ENCODE data around the gene UBE2G1. TPM values are rescaled to one million over a fixed set of nuclear protein-coding genes. Genes with fewer than 3 reads are reported as not detected.

The UBE2G1 gene
- total RNA-seq, 2 donors from 2014 or later, result 40.6 to 65.4 TPM

- peak overlapping the region; percentile 35 for H3K4me3 Mint-ChIP-seq
- peaks cover 31% of the 10 kb centered on the region for H3K4me1 Mint-ChIP-seq
- H3K36me3 Mint-ChIP-seq (ENCODE audit: low read depth), result peaks cover 6% of the 10 kb centered on the region
- no peak for ATAC-seq (replicated peaks)
- H3K27me3 Mint-ChIP-seq, result no peaks in the 10 kb centered on the region
- H3K9me3 Mint-ChIP-seq, result no peaks in the 10 kb centered on the region
- H3K27ac Mint-ChIP-seq, result peak overlapping the region; percentile 52
Observed at GRCh38 chr17:4333041-4333440, 33.4 kb downstream of the UBE2G1 start.

GRCh38 chr17:4332296-4332970 lies 34.0 kb downstream of the UBE2G1 start:
- Mint-ChIP-seq H3K4me1 (peaks cover 34% of the 10 kb centered on the region), H3K27me3 (no peaks in the 10 kb centered on the region), H3K36me3 (ENCODE audit: low read depth) (peaks cover 6% of the 10 kb centered on the region), H3K27ac (peak overlapping the region; percentile 52), H3K9me3 (no peaks in the 10 kb centered on the region), H3K4me3 (peak overlapping the region; percentile 35)
- ATAC-seq (replicated peaks), result no peak

- Mint-ChIP-seq H3K36me3 (ENCODE audit: low read depth) (peaks cover 6% of the 10 kb centered on the region), H3K27ac (no peak overlapping the region), H3K4me3 (no peak overlapping the region), H3K27me3 (no peaks in the 10 kb centered on the region), H3K4me1 (peaks cover 31% of the 10 kb centered on the region), H3K9me3 (no peaks in the 10 kb centered on the region)
- no peak for ATAC-seq (replicated peaks)
Observed at GRCh38 chr17:4331614-4332013, 34.9 kb downstream of the UBE2G1 start.

GRCh38 chr17:4329838-4330237 lies 36.6 kb downstream of the UBE2G1 start:
- Mint-ChIP-seq H3K27ac (peak overlapping the region; percentile 25), H3K27me3 (no peaks in the 10 kb centered on the region), H3K4me3 (no peak overlapping the region), H3K9me3 (no peaks in the 10 kb centered on the region), H3K36me3 (ENCODE audit: low read depth) (peaks cover 11% of the 10 kb centered on the region), H3K4me1 (peaks cover 28% of the 10 kb centered on the region)
- ATAC-seq (replicated peaks), result peak; percentile 45

- Mint-ChIP-seq H3K4me3 (no peak overlapping the region), H3K27ac (no peak overlapping the region), H3K27me3 (no peaks in the 10 kb centered on the region), H3K9me3 (no peaks in the 10 kb centered on the region), H3K36me3 (ENCODE audit: low read depth) (peaks cover 11% of the 10 kb centered on the region), H3K4me1 (peaks cover 21% of the 10 kb centered on the region)
- no peak for ATAC-seq (replicated peaks)
Observed at GRCh38 chr17:4327606-4328005, 38.9 kb downstream of the UBE2G1 start.

GRCh38 chr17:4326608-4327007 lies 39.9 kb downstream of the UBE2G1 start:
- no peaks in the 10 kb centered on the region for H3K9me3 Mint-ChIP-seq
- peaks cover 21% of the 10 kb centered on the region for H3K4me1 Mint-ChIP-seq
- H3K27ac Mint-ChIP-seq, result no peak overlapping the region
- H3K4me3 Mint-ChIP-seq, result no peak overlapping the region
- ATAC-seq (replicated peaks), result no peak
- no peaks in the 10 kb centered on the region for H3K27me3 Mint-ChIP-seq
- peaks cover 11% of the 10 kb centered on the region for H3K36me3 Mint-ChIP-seq (ENCODE audit: low read depth)

GRCh38 chr17:4326112-4326511 lies 40.4 kb downstream of the UBE2G1 start:
- no peak overlapping the region for H3K4me3 Mint-ChIP-seq
- no peaks in the 10 kb centered on the region for H3K27me3 Mint-ChIP-seq
- H3K27ac Mint-ChIP-seq, result no peak overlapping the region
- peaks cover 11% of the 10 kb centered on the region for H3K36me3 Mint-ChIP-seq (ENCODE audit: low read depth)
- no peaks in the 10 kb centered on the region for H3K9me3 Mint-ChIP-seq
- ATAC-seq (replicated peaks), result no peak
- peaks cover 21% of the 10 kb centered on the region for H3K4me1 Mint-ChIP-seq

- H3K4me1 Mint-ChIP-seq, result peaks cover 18% of the 10 kb centered on the region
- no peaks in the 10 kb centered on the region for H3K9me3 Mint-ChIP-seq
- no peak for ATAC-seq (replicated peaks)
- no peak overlapping the region for H3K4me3 Mint-ChIP-seq
- H3K36me3 Mint-ChIP-seq (ENCODE audit: low read depth), result peaks cover 6% of the 10 kb centered on the region
- no peak overlapping the region for H3K27ac Mint-ChIP-seq
- H3K27me3 Mint-ChIP-seq, result no peaks in the 10 kb centered on the region
Observed at GRCh38 chr17:4324463-4324862, 42.0 kb downstream of the UBE2G1 start.

- H3K4me1 Mint-ChIP-seq, result peaks cover 31% of the 10 kb centered on the region
- H3K27ac Mint-ChIP-seq, result no peak overlapping the region
- H3K9me3 Mint-ChIP-seq, result no peaks in the 10 kb centered on the region
- H3K4me3 Mint-ChIP-seq, result no peak overlapping the region
- peaks cover 6% of the 10 kb centered on the region for H3K36me3 Mint-ChIP-seq (ENCODE audit: low read depth)
- no peaks in the 10 kb centered on the region for H3K27me3 Mint-ChIP-seq
- ATAC-seq (replicated peaks), result no peak
Observed at GRCh38 chr17:4319221-4319620, 47.3 kb downstream of the UBE2G1 start.

- ATAC-seq (replicated peaks), result no peak
- H3K27me3 Mint-ChIP-seq, result no peaks in the 10 kb centered on the region
- peaks cover 37% of the 10 kb centered on the region for H3K4me1 Mint-ChIP-seq
- H3K9me3 Mint-ChIP-seq, result no peaks in the 10 kb centered on the region
- H3K27ac Mint-ChIP-seq, result peak overlapping the region; percentile 70
- H3K36me3 Mint-ChIP-seq (ENCODE audit: low read depth), result peaks cover 6% of the 10 kb centered on the region
- no peak overlapping the region for H3K4me3 Mint-ChIP-seq
Observed at GRCh38 chr17:4318596-4318995, 47.9 kb downstream of the UBE2G1 start.

GRCh38 chr17:4318186-4318585 lies 48.3 kb downstream of the UBE2G1 start:
- Mint-ChIP-seq H3K27me3 (no peaks in the 10 kb centered on the region), H3K4me1 (peaks cover 40% of the 10 kb centered on the region), H3K9me3 (no peaks in the 10 kb centered on the region), H3K27ac (peak overlapping the region; percentile 70), H3K36me3 (ENCODE audit: low read depth) (peaks cover 6% of the 10 kb centered on the region), H3K4me3 (no peak overlapping the region)
- ATAC-seq (replicated peaks), result no peak

- peak overlapping the region; percentile 70 for H3K27ac Mint-ChIP-seq
- H3K4me1 Mint-ChIP-seq, result peaks cover 45% of the 10 kb centered on the region
Observed at GRCh38 chr17:4317610-4318009, 48.9 kb downstream of the UBE2G1 start.

GRCh38 chr17:4316648-4317047 lies 49.8 kb downstream of the UBE2G1 start:
- no peaks in the 10 kb centered on the region for H3K9me3 Mint-ChIP-seq
- H3K27me3 Mint-ChIP-seq, result no peaks in the 10 kb centered on the region
- ATAC-seq (replicated peaks), result no peak
- H3K4me1 Mint-ChIP-seq, result peaks cover 46% of the 10 kb centered on the region
- H3K27ac Mint-ChIP-seq, result no peak overlapping the region
- no peak overlapping the region for H3K4me3 Mint-ChIP-seq
- peaks cover 6% of the 10 kb centered on the region for H3K36me3 Mint-ChIP-seq (ENCODE audit: low read depth)

More at GRCh38 chr17:4317610-4318009, 48.9 kb downstream of the UBE2G1 start:
- Mint-ChIP-seq H3K4me3 (no peak overlapping the region), H3K27me3 (no peaks in the 10 kb centered on the region), H3K36me3 (ENCODE audit: low read depth) (peaks cover 6% of the 10 kb centered on the region), H3K9me3 (no peaks in the 10 kb centered on the region)
- ATAC-seq (replicated peaks), result no peak

- H3K36me3 Mint-ChIP-seq (ENCODE audit: low read depth), result peaks cover 6% of the 10 kb centered on the region
- no peak for ATAC-seq (replicated peaks)
- peak overlapping the region; percentile 80 for H3K27ac Mint-ChIP-seq
- H3K4me1 Mint-ChIP-seq, result peaks cover 63% of the 10 kb centered on the region
- no peaks in the 10 kb centered on the region for H3K9me3 Mint-ChIP-seq
- H3K27me3 Mint-ChIP-seq, result no peaks in the 10 kb centered on the region
- H3K4me3 Mint-ChIP-seq, result peak overlapping the region; percentile 71
Observed at GRCh38 chr17:4314618-4315017, 51.9 kb downstream of the UBE2G1 start.

GRCh38 chr17:4314179-4314578 lies 52.3 kb downstream of the UBE2G1 start:
- Mint-ChIP-seq H3K4me1 (peaks cover 62% of the 10 kb centered on the region), H3K4me3 (peak overlapping the region; percentile 71), H3K27me3 (no peaks in the 10 kb centered on the region), H3K27ac (peak overlapping the region; percentile 80), H3K9me3 (no peaks in the 10 kb centered on the region), H3K36me3 (ENCODE audit: low read depth) (peaks cover 6% of the 10 kb centered on the region)
- ATAC-seq (replicated peaks), result peak; percentile 18
